Measurements from ENCODE around the gene IDH2.

IDH2 gene

GRCh38 chr15:90078965-90079364 lies 23.3 kb downstream of the IDH2 start:
- in situ Hi-C loops (cut with HindIII; ENCODE audit: low pct_ligation_motif_present, low sequenced_read_pairs): no loop called here

GRCh38 chr15:90076716-90077115 lies 25.6 kb downstream of the IDH2 start:
- Histone ChIP-seq H3K36me3 (replicated peaks) (peaks cover 25% of the 10 kb centered on the region), H3K27me3 (replicated peaks) (no peaks in the 10 kb centered on the region), H3K27ac (no peak overlapping the region), H3K4me3 (ENCODE audit: low read depth, low read length) (no peak overlapping the region)
- TF ChIP-seq CTCF (IDR thresholded peaks at IDR 0.05; ENCODE audit: low read depth, low read length, missing control alignments): no peak
- in situ Hi-C loops (cut with HindIII; ENCODE audit: low pct_ligation_motif_present, low sequenced_read_pairs): no loop called here
- DNase-seq: no peak

More at GRCh38 chr15:90078965-90079364, 23.3 kb downstream of the IDH2 start:
- no peak overlapping the region for H3K4me3 ChIP-seq (ENCODE audit: low read depth, low read length)
- no peak for TF ChIP-seq CTCF (IDR thresholded peaks at IDR 0.05; ENCODE audit: low read depth, low read length, missing control alignments)
- DNase-seq: no peak
- H3K27me3 ChIP-seq (replicated peaks): no peaks in the 10 kb centered on the region
- H3K27ac ChIP-seq: no peak overlapping the region
- H3K36me3 ChIP-seq (replicated peaks): peaks cover 19% of the 10 kb centered on the region

- TF ChIP-seq CTCF (IDR thresholded peaks at IDR 0.05; ENCODE audit: low read depth, low read length, missing control alignments): no peak
- Histone ChIP-seq H3K27me3 (replicated peaks) (no peaks in the 10 kb centered on the region), H3K27ac (no peak overlapping the region), H3K36me3 (replicated peaks) (peaks cover 18% of the 10 kb centered on the region), H3K4me3 (ENCODE audit: low read depth, low read length) (no peak overlapping the region)
- in situ Hi-C loops (cut with HindIII; ENCODE audit: low pct_ligation_motif_present, low sequenced_read_pairs): no loop called here
- no peak for DNase-seq
Observed at GRCh38 chr15:90075420-90076289, 26.6 kb downstream of the IDH2 start.

- Histone ChIP-seq H3K27me3 (replicated peaks) (no peaks in the 10 kb centered on the region), H3K4me3 (ENCODE audit: low read depth, low read length) (no peak overlapping the region), H3K27ac (no peak overlapping the region), H3K36me3 (replicated peaks) (peaks cover 18% of the 10 kb centered on the region)
- TF ChIP-seq CTCF (IDR thresholded peaks at IDR 0.05; ENCODE audit: low read depth, low read length, missing control alignments): no peak
- in situ Hi-C loops (cut with HindIII; ENCODE audit: low pct_ligation_motif_present, low sequenced_read_pairs): no loop called here
- no peak for DNase-seq
Observed at GRCh38 chr15:90074916-90075315, 27.4 kb downstream of the IDH2 start.

GRCh38 chr15:90074023-90074422 lies 28.2 kb downstream of the IDH2 start:
- DNase-seq: no peak
- no peak for TF ChIP-seq CTCF (IDR thresholded peaks at IDR 0.05; ENCODE audit: low read depth, low read length, missing control alignments)
- peaks cover 18% of the 10 kb centered on the region for H3K36me3 ChIP-seq (replicated peaks)
- no peak overlapping the region for H3K4me3 ChIP-seq (ENCODE audit: low read depth, low read length)
- no peaks in the 10 kb centered on the region for H3K27me3 ChIP-seq (replicated peaks)
- in situ Hi-C loops (cut with HindIII; ENCODE audit: low pct_ligation_motif_present, low sequenced_read_pairs): no loop called here
- H3K27ac ChIP-seq: no peak overlapping the region

All from brain microvascular endothelial cell (primary cell).